NCI-H187 treated with DMSO at 0.1 percent for 48 hours (cell line): ENCODE measurements around the gene E2F2.
"Not testable (repeated sequence)": the region's sequence is repeated elsewhere in the genome, so short reads cannot be mapped to it uniquely, and the experiment has no call there.

Experiments
- DNase-seq: peaks from one replicate; lab custom pipeline; 2025; lab: John Stamatoyannopoulos, UW

E2F2 gene

GRCh38 chr1:23524716-23525401 lies 6.2 kb downstream of the E2F2 start:
- peak; percentile 75 for DNase-seq

GRCh38 chr1:23524163-23524562 lies 6.9 kb downstream of the E2F2 start:
- DNase-seq, result no peak

GRCh38 chr1:23522244-23522982 lies 8.6 kb downstream of the E2F2 start:
- DNase-seq, result no peak

GRCh38 chr1:23521588-23521987 lies 9.4 kb downstream of the E2F2 start:
- DNase-seq, result no peak

GRCh38 chr1:23517581-23517980 lies 13.5 kb downstream of the E2F2 start:
- no peak for DNase-seq

GRCh38 chr1:23515905-23516304 lies 15.1 kb downstream of the E2F2 start:
- DNase-seq, result no peak

GRCh38 chr1:23514111-23514679 lies 16.8 kb downstream of the E2F2 start:
- no peak for DNase-seq

- DNase-seq, result no peak
Measured at GRCh38 chr1:23509896-23510295, 21.1 kb downstream of the E2F2 start.

GRCh38 chr1:23506376-23507107 lies 24.5 kb downstream of the E2F2 start:
- no peak for DNase-seq

GRCh38 chr1:23505851-23506250 lies 25.2 kb downstream of the E2F2 start:
- no peak for DNase-seq

GRCh38 chr1:23504156-23504555 lies 26.9 kb downstream of the E2F2 start:
- DNase-seq, result not testable (repeated sequence)

- DNase-seq, result no peak
Measured at GRCh38 chr1:23502951-23503350, 28.1 kb downstream of the E2F2 start.

GRCh38 chr1:23500466-23500865 lies 30.6 kb downstream of the E2F2 start:
- no peak for DNase-seq

- no peak for DNase-seq
Measured at GRCh38 chr1:23497777-23498439, 33.1 kb downstream of the E2F2 start.

- DNase-seq, result no peak
Measured at GRCh38 chr1:23496490-23497181, 34.4 kb downstream of the E2F2 start.

- not testable (repeated sequence) for DNase-seq
Measured at GRCh38 chr1:23494836-23495235, 36.2 kb downstream of the E2F2 start.

- DNase-seq, result not testable (repeated sequence)
Measured at GRCh38 chr1:23492776-23493175, 38.3 kb downstream of the E2F2 start.

- DNase-seq, result no peak
Measured at GRCh38 chr1:23492132-23492720, 38.8 kb downstream of the E2F2 start.

- DNase-seq, result no peak
Measured at GRCh38 chr1:23489842-23490241, 41.2 kb downstream of the E2F2 start.

- no peak for DNase-seq
Measured at GRCh38 chr1:23485002-23485332, 46.1 kb downstream of the E2F2 start.
